Skin of body (tissue), 2 donors: ENCODE results near the gene RAP1A. TPM values are rescaled to one million over a fixed set of nuclear protein-coding genes. Genes with fewer than 3 reads are reported as not detected.
"Not testable (repeated sequence)": the region's sequence is repeated elsewhere in the genome, so short reads cannot be mapped to it uniquely, and the experiment has no call there.

Experiments used
- DNase-seq: peaks from one replicate; lab custom pipeline; 2025; lab: John Stamatoyannopoulos, UW
- total RNA-seq: library from RNA; depleted of rRNA; stranded (reverse); fragments of >200 nt; gene quantifications from one replicate; pipeline ENCODE4 v1.2.3, GENCODE V29; 2014

The RAP1A gene
- total RNA-seq, 1 donor from 2014 or later, result 21.4 TPM

- DNase-seq, result peak; percentile 29
Measured at GRCh38 chr1:111735858-111736544, 116.4 kb downstream of the RAP1A start.

DNA sequence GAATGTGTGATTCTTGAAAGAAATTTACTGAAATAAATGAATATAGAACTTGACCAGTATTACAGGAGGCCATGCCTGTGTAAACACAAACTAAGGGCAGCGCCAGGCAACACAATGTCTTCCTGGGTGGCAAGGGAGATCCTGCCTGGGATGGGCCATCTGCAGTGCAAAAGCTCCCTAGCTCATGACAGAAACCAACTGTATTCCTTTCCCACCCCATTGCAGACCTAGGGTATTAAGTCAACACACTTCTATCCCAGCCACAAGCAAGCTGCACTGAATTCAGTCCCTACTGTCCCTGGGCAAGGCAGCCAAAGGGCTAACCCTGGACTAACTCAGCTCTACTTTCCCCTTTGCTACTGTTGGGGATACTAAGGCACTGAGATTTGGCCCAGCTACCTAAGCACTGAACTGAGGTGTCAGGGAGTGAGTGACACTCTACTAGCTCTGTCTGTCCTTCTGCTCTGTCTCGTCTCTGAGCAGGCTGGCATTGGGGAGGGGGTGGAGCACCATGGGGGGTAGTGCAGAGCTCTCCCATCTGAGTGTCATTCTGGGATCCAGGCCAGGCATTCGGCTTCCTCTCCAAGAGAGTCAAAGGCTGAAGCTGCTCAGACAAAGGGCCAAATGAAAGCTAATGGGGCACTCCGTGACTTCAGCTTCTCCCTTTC lies 117.1 kb downstream of the RAP1A start:
- no peak for DNase-seq

- DNase-seq, result no peak
Measured at GRCh38 chr1:111737216-111738132, 117.9 kb downstream of the RAP1A start.

DNA sequence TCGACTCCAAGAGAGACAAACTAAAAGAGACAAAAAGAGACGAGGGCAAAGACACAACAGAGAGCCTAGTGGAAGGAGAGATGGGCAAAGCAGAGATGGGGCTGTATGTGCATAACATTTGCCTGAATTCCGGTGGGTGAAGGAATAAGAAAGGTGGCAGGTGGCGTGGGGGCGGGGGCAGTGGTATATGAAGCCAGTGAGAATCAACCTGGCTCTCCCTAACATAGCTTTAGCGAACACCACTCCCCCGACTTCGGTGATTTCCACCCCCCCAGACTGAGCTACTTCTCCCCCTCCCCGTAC lies 118.5 kb downstream of the RAP1A start:
- DNase-seq, result no peak

DNA sequence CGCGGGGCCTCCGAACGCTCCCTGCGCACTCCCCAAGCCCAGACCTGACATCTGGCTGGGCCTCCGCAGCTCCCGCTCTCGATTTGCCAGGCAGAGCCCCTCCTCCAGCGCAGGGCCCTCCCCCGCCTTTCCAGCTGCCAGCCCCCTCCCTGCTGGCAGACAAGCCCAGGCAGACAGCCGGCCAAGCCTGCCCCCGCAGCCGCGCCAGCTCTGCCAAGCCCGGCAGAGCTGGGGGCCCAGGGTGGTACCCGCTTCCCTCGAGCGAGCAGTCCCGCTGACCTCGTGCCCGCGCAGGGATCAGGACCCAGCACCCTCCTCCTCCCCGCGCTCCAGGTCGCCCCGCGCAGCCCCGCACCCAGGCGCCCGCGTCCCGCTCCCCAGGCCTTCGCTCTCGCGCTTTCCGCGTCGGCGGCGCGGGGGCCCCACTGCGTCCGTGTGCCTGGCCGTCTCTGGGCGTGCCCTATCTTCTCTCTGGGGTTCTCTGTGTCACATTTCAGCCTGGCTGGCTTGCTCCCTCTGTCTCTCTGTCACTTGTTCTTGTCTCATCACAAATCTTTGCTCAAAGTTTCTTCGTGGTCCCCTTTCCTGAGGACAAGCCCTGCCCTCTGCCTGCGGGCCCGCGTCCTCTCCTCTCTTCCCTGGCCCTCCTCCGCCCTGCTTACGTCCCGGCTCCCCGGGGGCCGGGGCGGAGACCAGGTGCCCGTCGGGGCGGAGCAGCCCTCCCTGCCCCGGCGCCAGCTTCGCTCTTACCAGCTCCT lies 119.0 kb downstream of the RAP1A start:
- DNase-seq, result peak; percentile 67

- DNase-seq, result peak; percentile 79
Measured at GRCh38 chr1:111739194-111739924, 119.8 kb downstream of the RAP1A start, which contains the start of gene INKA2. TSS of gene INKA2 (minus strand) at chr1:111739395. CDS start at chr1:111739242, 153 bp downstream.

GRCh38 chr1:111739925-111740765 lies 120.6 kb downstream of the RAP1A start:
- no peak for DNase-seq

GRCh38 chr1:111742292-111742691 lies 122.7 kb downstream of the RAP1A start:
- DNase-seq, result not testable (repeated sequence)

DNA sequence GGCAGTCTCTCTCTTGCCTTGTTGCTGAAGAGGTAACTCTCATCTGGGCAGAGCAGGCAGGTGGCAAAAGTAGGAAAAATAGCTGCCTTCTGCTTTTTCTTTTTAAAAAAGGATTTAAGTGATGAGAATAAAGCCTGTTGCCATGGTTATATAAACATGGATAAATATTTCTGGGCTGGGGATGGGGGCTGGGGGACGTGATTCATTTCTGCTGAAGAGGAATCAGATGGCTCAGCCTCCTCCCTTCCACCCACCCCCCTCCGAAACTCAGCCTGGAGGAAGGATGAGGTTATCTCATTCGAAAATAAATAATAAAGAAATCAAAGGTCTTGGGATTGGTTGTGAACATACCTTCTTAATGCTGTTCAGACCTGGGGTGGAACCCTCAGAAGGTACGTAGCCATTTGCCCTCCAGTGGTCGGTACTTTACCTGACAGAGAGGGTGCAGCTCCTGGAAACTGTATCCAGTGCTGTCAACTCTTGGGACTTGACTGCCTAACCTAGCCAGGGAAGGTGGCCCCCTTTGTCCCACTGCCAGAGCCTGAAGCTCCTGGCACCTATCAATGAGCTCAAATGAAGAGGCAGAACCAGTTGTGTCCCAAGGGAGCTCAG lies 123.5 kb downstream of the RAP1A start:
- DNase-seq, result no peak

DNA sequence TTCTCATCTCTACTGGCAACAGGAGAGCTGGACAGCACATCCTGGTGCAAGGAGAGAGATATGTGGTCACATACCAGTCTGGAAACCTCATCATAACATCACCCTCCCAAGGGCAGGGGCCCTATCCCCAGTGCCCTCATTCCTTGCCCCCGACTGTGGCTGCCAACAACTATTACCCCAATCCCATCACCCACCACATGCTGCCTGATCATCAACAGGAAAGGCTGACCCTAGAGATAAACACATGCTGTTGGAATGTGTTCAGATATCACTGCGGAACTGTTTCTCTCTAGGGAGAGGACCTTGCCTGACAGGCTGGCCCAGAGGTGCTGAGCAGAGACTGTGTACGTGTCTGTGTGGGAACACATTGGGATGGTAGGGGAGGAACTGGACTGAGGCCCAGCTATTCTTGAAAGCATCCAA lies 124.1 kb downstream of the RAP1A start:
- DNase-seq, result no peak

DNA sequence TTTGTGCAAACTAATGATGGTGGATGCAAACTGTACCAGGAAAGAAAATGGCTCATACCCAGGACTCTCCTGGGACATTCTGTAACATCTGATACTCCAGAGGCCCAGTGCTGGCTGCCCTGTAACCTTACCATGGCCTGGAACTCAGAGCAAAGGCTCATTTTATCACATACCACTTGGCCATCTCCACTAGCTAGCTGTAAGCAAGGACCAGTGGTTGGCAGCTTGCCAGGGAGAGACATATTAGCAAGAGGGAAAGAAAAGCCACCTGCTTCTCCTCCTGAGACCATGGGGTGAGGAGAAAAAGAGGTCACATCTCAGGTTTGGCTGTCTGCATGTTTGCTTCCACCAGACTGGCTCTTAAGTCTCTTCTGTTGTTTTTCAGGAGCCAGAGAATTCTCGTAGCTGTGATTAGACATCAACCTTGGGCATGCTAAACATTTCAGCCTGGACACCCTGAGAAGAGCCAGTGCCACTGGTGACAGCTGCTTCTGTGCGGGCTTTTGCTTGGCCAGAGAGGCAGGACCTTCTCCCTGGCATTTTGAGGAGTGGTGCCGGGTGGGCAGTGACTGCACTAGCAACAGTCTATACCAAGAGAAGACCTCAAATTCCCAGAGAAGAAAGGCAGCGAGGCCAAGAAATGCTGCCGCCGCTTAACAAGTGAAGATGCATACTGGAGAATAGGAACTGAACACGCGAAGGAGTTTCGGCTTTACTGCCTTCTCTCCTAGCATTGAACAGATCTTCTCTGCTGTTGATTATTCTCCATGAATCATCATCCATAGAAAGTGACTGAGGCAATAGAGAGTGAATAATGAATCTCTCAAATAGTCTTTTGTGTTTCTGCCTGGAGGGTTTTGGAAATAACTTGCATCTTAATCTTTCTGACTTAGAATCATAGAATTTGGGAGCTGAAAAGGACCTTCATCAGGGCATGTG lies 126.4 kb downstream of the RAP1A start:
- DNase-seq, result no peak

- DNase-seq, result no peak
Measured at GRCh38 chr1:111746614-111746999, 127.0 kb downstream of the RAP1A start.

DNA sequence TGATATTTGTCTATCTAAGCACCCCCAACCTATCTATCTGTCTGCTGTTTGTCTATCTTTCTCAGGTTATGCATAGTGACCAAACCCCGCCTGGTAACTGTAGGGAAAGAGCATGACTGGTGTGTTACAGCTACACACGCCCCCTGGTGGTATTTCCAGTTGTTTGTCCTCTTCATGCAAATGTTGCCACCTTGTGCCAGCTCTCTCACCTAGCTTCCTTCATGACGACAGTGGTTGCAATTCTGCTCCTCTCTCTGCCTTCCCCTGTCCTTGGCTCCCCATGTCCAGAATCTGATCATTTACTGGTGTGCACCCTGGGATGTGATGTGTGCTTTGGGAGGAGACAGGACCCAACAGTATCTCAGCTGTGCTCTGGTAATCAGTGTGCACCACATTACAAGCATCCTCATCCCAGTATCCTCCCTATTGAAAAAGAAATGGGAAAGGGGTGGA lies 127.7 kb downstream of the RAP1A start:
- no peak for DNase-seq

DNA sequence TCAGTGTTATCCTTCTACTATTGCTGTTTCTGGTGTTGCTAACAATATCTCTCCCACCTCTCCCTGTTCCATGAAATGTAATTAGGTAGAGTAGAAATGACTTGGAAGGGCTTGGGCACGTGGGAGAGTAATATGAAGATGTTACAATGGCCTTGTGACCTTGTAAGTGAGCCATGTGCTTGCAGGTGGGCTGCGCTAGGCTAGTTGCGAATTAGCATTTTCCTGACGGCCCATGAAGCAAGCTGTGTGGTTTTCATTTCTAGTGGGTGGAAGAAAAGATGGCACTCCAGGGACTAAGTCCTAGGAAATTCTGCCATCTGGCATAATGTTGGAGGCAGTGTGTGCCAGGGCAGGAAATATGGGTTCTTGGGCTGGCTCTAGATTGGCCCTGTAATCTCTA lies 128.4 kb downstream of the RAP1A start:
- DNase-seq, result no peak

DNA sequence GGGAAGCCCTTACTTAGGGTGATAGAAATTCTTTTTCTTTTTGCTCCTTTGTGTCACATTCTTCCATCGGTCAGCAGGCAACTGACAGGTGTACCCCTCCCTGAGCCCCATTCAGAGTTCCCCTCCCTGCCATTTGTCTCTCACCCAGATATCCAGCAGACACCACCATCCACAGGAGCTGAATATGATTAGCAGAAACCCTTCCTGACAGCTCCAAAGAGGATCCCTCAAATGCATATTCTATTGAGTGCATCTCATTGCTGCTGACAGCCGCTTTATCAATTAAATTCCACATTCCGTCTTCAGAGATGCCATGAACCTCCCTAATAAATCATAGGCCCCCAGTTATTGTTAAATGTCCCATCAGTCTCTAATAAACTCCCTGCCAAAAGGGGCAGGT lies 130.0 kb downstream of the RAP1A start:
- no peak for DNase-seq

- DNase-seq, result no peak
Measured at GRCh38 chr1:111750856-111751255, 131.3 kb downstream of the RAP1A start.

- no peak for DNase-seq
Measured at GRCh38 chr1:111751906-111752575, 132.5 kb downstream of the RAP1A start.

DNA sequence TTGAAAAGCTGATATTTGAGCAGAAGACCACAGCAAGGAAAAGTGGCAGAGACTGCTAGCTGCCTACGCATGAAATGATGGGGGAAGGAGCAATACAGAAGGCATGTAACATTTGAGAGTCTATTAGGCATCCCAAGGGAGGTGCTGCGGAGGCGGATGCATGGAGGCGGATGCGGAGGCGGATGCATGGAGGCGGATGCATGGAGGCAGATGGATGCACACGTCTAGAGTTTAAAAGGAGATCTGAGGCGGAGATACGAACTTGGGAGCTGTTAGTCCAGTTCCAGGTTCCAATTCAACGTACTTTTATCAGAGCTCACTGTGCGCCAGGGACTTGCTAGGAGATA lies 135.4 kb downstream of the RAP1A start:
- DNase-seq, result peak; percentile 88
